Thoracic aorta (tissue), 2 donors: ENCODE measurements around the gene ECE1. TPM values are rescaled to one million over a fixed set of nuclear protein-coding genes. Genes with fewer than 3 reads are reported as not detected.

Experiments
- ATAC-seq: fragments of 150-250 bp; one replicate; pipeline ENCODE4 v1.8.0; 2017; ENCODE audit warnings: low read depth; ENCODE audit not compliant: insufficient number of reproducible peaks, low FRiP score
- DNase-seq: peaks from one replicate; pipeline ENCODE4 v3.0.0-alpha.2; 2020; ENCODE audit warnings: low spot score
- H3K27ac ChIP-seq, 2 donors: fragments of 200-600 bp; sonication (generic); 1 replicate in 1 of 2; 2 replicates in 1 of 2; pipeline ENCODE4 v1.5.1; 2016; ENCODE audit warnings: mild to moderate bottlenecking in 2 of 2, moderate library complexity in 2 of 2
- H3K27me3 ChIP-seq: fragments of 200-600 bp; sonication (generic); replicated peaks from 2 replicates; pipeline ENCODE4 v1.6.0; 2016; ENCODE audit warnings: mild to moderate bottlenecking; ENCODE audit not compliant: insufficient read depth
- H3K36me3 ChIP-seq: fragments of 200-600 bp; sonication (generic); one replicate; pipeline ENCODE4 v1.5.1; 2016
- H3K4me1 ChIP-seq, 2 donors: fragments of 200-600 bp; sonication (generic); 1 replicate in 1 of 2; 2 replicates in 1 of 2; pipeline versions ENCODE4 v1.5.1 to v1.6.0; 2016; ENCODE audit warnings: low read depth in 2 of 2, mild to moderate bottlenecking in 1 of 2; ENCODE audit not compliant: control insufficient read depth in 1 of 2
- H3K4me3 ChIP-seq: fragments of 200-600 bp; sonication (generic); 2 replicates; pipeline ENCODE4 v1.5.1; 2016; ENCODE audit warnings: mild to moderate bottlenecking
- H3K9me3 ChIP-seq: fragments of 200-600 bp; sonication (generic); 2 replicates; pipeline ENCODE4 v1.5.1; 2016
- total RNA-seq, 2 donors: library from RNA; depleted of rRNA; stranded (reverse); fragments of >200 nt; gene quantifications; one replicate each; pipeline versions ENCODE4 v1.1.0 to v1.2.3, GENCODE V29; 2016
- TF ChIP-seq, protein P1 (sequence below): fragments of 200-600 bp; sonication (generic); IDR thresholded peaks from one replicate; pipeline ENCODE4 v1.5.1; 2019; ENCODE audit warnings: antibody characterized with exemption

Gene ECE1
- total RNA-seq, 2 donors from 2014 or later = 103 to 124 TPM

DNA sequence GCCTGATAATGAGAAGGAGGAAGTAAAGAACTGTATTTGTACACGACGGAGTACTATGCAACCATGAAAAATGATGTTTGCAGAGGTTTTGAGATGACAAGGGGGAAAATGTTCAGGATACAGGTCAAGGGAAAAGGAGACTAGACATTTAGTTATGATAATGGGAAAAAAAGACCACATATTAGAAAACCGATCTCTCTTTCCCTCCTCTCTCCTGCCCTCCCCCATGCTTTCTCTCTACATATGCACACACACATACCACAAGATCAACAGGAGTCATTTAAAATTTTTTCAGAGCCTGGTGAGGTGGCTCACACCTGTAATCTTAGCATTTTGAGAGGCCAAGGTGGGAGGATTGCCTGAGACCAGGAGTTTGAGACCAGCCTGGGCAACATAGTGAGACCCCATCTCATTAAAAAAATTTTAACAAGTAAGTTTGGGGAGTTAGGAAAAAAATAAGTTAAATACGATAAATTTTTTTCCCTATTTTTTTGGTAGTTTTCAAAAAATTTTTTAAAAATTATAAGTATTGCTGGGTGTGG is 44.5 kb downstream of the ECE1 start:
- TF ChIP-seq, protein P1, sequence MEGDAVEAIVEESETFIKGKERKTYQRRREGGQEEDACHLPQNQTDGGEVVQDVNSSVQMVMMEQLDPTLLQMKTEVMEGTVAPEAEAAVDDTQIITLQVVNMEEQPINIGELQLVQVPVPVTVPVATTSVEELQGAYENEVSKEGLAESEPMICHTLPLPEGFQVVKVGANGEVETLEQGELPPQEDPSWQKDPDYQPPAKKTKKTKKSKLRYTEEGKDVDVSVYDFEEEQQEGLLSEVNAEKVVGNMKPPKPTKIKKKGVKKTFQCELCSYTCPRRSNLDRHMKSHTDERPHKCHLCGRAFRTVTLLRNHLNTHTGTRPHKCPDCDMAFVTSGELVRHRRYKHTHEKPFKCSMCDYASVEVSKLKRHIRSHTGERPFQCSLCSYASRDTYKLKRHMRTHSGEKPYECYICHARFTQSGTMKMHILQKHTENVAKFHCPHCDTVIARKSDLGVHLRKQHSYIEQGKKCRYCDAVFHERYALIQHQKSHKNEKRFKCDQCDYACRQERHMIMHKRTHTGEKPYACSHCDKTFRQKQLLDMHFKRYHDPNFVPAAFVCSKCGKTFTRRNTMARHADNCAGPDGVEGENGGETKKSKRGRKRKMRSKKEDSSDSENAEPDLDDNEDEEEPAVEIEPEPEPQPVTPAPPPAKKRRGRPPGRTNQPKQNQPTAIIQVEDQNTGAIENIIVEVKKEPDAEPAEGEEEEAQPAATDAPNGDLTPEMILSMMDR = no peak
- ATAC-seq (no peak), DNase-seq (no peak)
- Histone ChIP-seq H3K4me1 (no peaks in the 10 kb centered on the region), H3K4me3 (no peak overlapping the region), H3K27me3 (no peaks in the 10 kb centered on the region), H3K9me3 (no peaks in the 10 kb centered on the region), H3K27ac (no peak overlapping the region), H3K36me3 (peaks cover 56% of the 10 kb centered on the region)

DNA sequence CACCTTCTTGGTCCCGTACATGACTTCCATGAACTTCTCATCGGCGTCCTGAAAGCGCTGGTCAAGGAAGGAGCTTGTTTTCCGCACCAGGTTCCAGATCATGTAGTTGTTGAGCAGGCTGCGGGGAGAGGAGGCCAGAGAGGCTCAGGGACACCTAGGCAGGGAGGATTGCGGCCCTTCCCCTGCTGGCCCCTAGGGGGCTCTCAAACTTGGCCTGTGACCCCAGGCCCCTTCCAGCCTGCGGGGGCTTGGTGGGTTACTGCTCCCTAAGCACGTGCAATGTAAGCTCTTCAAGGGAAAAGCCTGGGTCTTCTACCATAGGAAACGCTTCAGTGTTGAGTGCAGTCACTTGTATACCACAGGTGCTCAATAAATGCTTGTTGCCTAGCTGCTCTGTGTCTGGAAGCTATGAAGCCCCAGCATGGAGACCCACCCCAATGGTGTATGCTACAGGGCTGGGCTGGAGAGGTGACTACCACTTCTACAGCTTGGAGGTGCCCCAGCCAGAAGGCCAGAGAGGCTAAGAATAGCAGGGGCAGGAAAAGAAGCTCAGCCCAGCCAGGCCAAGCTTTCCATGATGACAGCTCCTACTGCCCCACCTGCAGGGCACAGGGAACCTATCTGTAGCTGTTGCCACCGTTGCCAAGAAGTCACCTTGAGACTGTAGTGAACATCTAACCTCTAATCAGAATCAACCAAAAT is 45.1 kb downstream of the ECE1 start:
- ATAC-seq (no peak), DNase-seq (no peak)
- Histone ChIP-seq H3K4me3 (no peak overlapping the region), H3K9me3 (no peaks in the 10 kb centered on the region), H3K27ac (no peak overlapping the region), H3K4me1 (peaks cover 0 to under 1% of the 10 kb centered on the region in 2 donors), H3K27me3 (no peaks in the 10 kb centered on the region), H3K36me3 (peaks cover 59% of the 10 kb centered on the region)
- TF ChIP-seq, protein P1 = peak; percentile 15

DNA sequence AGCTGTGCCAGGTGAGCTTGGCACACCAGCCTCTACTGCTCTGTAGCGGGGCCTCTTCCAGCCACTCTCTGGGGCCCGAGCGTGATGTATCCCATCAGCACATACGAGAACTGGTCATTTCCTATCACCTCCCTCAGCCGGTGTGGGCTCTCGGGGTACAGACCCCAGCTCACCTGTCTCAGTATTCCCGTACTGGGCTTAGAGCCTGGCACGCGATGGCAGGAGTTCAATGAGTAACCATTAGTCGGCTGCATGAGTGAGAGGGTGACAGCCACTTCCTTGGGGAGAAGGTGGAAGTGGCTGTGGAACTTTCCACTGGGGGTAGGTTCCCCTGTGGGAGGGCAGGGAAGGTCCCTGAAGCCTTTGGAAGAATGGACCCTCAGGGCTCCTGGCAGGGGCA is 46.1 kb downstream of the ECE1 start:
- peaks cover 5 to 9% of the 10 kb centered on the region in 2 donors for H3K4me1 ChIP-seq
- DNase-seq (no peak), ATAC-seq (no peak)
- TF ChIP-seq, protein P1 = no peak
- no peak overlapping the region for H3K4me3 ChIP-seq
- no peaks in the 10 kb centered on the region for H3K9me3 ChIP-seq
- no peak overlapping the region for H3K27ac ChIP-seq
- no peaks in the 10 kb centered on the region for H3K27me3 ChIP-seq
- peaks cover 59% of the 10 kb centered on the region for H3K36me3 ChIP-seq

DNA sequence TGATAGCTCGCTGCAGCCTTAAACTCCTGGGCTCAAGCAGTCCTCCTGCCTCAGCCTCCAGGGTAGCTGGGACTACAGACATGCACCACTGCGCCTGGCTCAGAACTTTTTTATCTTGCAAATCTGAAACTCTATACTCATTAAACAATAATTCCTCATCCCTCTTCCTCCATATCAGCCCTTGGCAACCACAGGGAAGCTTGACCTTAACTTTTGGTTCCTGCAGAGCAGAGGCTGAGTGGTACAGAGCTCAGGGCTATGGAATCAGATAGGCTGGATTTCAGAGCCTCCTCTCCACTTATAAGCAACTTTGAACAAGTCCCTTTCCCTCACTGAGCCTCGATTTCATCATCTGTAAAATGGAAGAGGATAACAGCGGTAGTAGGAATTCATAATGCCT is 47.4 kb downstream of the ECE1 start:
- ATAC-seq (no peak), DNase-seq (no peak)
- H3K27me3 ChIP-seq = no peaks in the 10 kb centered on the region
- no peak overlapping the region for H3K4me3 ChIP-seq
- peaks cover 6 to 22% of the 10 kb centered on the region in 2 donors for H3K4me1 ChIP-seq
- peaks cover 60% of the 10 kb centered on the region for H3K36me3 ChIP-seq
- H3K27ac ChIP-seq = no peak overlapping the region
- H3K9me3 ChIP-seq = no peaks in the 10 kb centered on the region
- TF ChIP-seq, protein P1 = no peak

DNA sequence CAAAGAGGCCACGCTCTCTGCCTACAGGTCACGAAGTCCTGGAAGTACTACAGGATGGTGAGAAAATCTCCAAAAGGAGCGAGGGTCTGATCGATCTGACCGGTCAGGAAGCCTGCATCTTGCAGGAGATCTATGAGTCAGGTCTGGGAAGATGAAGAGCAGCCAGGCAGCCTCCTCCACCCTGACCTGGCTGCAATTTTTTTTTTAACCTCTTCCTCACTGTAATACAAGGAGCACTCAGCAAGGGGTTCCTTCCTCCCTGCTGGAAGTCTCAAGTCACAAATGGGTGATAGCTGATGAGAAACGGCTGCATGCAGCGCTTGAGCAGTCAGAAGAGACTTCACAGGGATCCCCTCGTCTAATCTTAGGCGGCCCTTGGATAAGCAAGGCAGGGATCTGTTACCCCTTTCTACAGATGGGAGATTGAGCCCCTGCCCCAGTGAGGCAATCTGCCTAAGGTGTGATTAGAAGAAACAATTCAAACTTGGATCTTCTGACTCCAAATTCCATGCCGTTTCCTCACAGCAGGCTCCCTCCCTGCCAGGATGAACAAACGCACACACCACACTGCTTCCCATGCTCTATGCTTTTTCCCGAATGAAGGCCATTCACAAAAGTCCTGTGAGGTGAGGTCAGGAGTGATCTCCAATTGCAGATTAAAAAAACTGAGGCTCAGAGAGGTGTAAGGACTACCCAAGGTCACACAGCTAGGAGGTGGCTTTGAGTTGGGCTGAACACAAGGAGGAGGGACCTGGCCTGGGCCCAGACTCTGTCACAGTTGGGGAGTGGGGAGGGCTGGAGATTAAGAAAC is 48.3 kb downstream of the ECE1 start:
- no peak for DNase-seq
- peaks cover 62% of the 10 kb centered on the region for H3K36me3 ChIP-seq
- no peak overlapping the region for H3K4me3 ChIP-seq
- H3K27me3 ChIP-seq = no peaks in the 10 kb centered on the region
- no peak overlapping the region for H3K27ac ChIP-seq
- peaks cover 6 to 25% of the 10 kb centered on the region in 2 donors for H3K4me1 ChIP-seq
- no peaks in the 10 kb centered on the region for H3K9me3 ChIP-seq
- TF ChIP-seq, protein P1 = no peak
- no peak for ATAC-seq
